NCI-H1417 treated with DMSO at 0.1 percent for 48 hours (cell line): Measurements from ENCODE around the gene B4GALT6.
A peak's percentile ranks its signal among the peaks of the same experiment; 100 is the strongest.
"Not testable (repeated sequence)": the region's sequence is repeated elsewhere in the genome, so short reads cannot be mapped to it uniquely, and the experiment has no call there.

ENCODE experiments used
- DNase-seq: peaks from one replicate; lab custom pipeline; 2025; lab: John Stamatoyannopoulos, UW

B4GALT6 gene, protein sequence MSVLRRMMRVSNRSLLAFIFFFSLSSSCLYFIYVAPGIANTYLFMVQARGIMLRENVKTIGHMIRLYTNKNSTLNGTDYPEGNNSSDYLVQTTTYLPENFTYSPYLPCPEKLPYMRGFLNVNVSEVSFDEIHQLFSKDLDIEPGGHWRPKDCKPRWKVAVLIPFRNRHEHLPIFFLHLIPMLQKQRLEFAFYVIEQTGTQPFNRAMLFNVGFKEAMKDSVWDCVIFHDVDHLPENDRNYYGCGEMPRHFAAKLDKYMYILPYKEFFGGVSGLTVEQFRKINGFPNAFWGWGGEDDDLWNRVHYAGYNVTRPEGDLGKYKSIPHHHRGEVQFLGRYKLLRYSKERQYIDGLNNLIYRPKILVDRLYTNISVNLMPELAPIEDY

DNA sequence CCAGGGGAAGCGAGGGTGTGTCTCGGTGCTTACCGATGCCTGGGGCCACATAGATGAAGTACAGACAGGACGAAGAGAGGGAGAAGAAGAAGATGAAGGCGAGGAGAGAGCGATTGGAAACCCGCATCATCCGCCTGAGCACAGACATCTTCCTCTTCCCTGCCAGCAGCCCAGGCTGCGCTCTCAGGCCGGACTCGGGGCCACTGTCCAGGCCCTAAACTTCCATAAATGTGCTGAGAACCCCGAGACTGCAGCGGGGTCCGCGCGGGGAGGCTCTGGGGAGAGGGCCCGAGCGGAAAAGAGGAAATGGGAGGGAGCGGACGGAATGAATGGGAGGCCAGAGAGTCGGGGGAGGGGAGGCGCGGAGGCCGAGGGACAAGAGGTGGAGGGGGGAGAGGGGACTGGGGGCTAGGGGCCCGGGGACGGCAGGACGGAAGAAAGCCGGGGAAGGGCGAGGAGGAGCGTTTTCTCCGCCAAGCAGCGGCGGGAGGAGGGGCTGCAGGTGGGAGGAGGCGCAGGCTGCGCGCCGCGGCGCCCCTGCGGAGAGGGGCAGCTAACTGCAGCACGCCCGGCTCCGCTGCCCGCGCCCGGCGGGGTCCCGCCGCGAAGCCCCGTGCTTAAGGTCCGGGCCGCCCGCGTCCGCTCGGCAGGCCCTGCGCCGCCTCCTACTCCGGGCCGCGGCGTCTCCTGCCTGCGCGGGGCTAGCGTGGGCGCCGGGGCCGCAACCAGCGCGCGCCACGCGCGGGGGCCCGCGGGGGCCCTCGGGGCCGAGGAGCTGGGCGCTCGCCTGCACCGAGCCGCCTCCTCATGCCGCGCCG is at the start of gene B4GALT6:
Gene B4GALT6 (minus strand): TSS at position 303 of the 818 bp plus-strand sequence. CDS start 155 bp downstream, at position 148.
- no peak for DNase-seq

DNA sequence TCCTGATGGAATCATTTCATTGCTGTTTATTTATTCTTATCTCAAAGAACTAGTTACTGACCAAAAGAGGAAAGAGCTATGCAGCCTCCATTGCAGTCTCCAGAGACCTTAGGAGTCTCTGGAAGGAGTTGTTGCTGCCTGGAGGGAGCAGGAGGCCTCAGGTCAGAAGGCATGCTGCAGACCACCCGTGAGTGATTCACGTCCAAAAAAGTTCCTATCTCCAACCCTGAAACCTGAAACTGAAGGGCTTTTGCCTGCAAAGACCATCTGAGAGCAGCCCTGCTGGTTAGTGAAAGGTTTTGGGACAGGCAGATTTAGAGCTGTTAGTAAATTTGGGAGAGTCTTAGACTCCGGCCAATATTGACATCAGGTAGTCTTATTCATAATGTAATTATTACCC is 47.2 kb upstream of the B4GALT6 start:
- DNase-seq = no peak

DNA sequence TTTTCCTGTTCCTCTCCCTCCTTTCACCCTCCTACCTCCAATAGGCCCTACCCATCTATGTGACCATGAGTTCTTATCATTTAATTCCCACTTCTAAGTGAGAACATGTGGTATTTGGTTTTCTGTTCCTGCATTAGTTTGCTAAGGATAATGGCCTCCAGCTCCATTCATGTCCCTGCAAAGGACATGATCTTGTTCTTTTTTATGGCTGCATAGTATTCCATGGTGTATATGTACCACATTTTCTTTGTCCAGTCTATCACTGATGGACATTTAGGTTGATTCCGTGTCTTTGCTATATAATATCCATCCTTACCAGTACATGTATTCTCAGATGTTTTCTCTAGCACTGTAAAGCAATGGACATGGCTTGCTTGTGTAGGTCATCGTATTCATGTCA is 44.8 kb upstream of the B4GALT6 start:
- DNase-seq = not testable (repeated sequence)

DNA sequence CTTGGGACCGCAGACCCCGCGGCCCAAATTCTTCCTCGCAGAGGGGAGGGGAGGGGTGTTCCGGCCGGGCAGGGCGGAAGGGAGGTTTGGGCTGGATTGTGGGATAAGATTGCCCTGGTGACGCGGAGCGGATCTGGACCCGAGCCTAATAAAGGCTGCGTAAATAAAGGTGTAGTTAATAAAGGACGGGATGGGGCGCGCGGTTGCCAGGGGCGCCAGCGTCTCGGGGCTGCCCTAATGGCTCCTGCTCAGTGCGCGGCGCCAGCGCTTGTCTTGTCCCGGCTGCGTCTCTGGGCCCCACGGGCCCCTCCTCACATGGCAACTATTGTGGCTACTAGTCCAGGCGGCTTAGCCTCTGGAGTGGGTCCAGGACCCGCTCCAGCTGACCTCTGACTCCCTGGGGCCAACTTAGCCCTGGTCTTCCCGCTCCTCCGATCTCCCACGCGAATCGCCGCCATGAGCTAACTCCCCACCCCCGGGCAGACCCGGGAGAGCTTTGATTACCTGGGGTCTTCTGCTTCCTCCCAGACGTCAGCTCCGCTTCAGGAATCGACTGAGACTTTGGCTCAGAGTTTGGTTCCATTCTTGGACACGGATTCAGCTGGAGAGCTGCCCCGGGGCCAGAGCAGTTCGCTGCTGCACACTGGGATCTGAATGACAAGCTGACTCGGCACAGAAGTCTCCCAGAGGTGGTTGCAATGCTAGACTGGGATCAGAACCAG is 39.8 kb upstream of the B4GALT6 start:
- no peak for DNase-seq

DNA sequence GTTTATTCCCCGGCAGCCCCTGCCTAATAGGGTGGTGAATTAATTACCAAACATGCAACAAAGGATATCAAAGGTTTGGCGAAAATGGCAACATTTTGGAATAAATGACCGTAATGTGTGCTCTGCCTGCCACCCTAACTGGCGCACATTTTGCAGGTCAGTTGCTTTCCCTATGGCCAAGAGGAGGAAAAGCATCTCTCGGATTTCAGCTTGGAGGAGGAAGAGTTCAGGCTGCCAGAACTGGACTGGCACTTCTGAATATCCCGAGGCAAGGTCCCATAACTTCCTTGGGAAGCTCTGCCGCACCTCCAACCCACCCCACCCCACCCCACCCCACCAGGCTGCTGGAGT is 39.2 kb upstream of the B4GALT6 start:
- no peak for DNase-seq

DNA sequence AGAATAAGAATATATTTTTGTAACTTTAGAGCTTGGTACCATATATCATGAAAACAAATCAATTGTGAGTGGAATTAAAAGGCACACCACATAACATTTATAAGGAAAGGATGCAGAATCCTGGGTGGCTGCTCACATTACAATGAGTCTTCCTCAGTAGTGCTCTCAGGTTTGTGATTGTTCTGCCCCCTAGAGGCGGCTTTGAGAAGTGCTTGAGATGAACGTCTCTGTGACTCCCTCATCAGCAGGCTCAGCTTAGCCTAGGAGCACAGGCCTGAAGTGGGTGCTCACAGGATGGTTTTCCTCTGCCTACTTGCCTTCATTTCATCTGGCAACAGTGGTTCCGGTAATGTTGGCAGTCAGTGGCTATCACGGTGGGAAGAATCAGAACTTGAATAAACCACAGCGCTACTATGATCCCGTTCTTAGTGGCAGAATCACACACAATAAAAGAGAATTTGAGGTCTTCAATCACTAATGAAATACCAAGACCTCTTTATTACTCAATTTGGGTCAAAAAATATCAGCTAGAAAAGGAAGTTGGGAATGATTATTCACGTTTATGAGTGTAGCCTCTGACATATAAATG is 38.1 kb upstream of the B4GALT6 start:
- peak; percentile 31 for DNase-seq

DNA sequence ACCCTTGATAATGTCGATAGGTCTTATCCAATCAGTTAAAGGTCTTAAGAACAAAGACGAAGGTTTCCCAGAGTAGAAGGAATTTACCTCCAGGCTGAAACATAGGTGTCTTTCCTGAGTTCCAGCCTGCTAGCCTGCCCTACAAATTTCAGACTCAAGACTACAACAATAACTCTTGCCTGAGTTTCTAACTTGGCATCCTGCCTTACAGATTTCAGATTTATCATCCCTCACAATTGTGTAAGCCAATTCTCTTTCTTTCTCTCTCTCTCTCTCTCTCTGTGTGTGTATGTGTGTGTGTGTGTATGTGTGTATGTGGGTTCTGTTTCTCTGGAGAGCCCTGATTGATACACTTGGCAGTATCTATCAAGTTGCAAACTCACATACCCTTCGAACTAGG is 37.2 kb upstream of the B4GALT6 start:
- DNase-seq = no peak

DNA sequence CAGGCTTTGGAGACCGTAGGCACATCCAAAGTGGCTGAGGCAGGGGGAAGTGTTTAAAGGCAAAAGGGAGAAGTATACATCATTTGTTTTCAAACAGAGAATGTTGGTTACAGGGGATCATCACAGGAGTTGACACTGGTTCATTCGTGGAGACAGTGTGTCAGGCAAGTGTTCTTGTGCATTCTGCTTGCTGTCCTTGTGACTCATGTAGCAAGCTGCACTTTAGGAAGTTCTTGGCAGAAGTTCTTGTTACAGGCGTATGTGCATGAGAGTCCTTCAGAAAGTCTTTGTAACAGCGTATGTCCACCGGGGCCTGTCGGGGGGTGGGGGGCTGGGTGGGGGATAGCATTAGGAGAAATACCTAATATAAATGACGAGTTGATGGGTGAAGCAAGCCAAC is 36.5 kb upstream of the B4GALT6 start:
- no peak for DNase-seq

DNA sequence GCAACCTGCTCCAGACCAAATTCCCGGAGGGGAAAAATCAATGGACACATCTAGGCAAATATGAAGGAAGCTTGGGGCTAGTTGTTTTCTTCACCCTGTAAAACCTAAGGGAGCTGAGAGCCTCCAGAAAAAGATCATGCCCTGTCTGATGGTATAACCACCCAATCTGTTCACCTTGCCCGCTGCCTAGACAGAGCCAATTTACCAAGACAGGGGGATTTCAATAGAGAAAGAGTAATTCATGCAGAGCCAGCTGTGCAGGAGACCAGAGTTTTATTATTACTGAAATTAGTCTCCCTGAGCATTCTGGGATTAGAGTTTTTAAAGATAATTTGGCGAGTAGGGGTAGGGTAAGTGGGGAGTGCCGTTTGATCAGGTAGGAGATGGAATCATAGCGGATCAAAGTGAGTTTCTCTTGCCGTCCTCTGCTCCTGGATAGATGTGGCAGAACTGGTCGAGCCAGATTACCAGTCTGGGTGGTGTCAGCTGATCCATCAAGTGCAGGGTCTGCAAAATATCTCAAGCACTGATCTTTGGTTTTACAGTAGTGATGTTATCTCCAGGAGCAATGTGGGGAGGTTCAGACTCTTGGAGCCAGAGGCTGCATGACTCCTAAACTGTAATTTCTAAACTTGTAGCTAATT is 35.1 kb upstream of the B4GALT6 start:
- DNase-seq = no peak

DNA sequence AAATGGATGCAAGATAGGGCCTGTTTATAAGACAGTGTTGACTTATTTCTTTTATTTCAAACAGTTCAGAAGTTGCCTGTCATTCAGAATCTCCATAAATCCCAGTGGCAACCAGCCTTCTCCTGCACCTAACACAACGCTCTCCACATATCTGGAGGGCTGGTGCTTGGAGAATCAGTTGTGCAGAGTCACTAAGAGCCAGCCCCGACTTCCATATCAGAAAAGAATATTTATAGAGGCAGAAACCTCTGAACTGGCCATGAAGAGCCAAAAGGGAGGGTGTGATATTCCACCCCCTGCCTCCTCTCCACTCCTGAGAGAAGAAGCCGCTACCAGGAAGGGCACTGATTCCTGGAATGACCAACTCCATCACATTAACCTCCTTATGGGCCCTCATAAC is 34.0 kb upstream of the B4GALT6 start:
- DNase-seq = no peak

DNA sequence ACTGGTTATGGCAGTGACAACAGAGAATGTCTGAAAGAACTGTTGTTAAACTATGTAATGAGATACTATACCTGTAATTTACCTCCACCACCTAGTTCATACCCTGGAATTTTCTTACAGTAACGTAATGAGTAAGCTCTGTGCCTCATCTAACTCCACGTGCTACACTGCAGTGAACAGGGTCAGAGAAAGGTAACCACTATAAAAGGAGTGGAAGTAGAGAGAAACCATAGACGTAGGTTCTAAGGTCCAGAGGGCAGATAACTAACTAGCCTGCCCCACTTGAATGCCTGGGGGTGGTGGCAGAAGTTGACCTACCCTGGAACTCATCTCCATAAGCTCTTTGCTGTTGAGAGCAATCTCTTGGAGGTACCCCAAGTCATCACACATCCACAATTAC is 32.0 kb upstream of the B4GALT6 start:
- DNase-seq = no peak

DNA sequence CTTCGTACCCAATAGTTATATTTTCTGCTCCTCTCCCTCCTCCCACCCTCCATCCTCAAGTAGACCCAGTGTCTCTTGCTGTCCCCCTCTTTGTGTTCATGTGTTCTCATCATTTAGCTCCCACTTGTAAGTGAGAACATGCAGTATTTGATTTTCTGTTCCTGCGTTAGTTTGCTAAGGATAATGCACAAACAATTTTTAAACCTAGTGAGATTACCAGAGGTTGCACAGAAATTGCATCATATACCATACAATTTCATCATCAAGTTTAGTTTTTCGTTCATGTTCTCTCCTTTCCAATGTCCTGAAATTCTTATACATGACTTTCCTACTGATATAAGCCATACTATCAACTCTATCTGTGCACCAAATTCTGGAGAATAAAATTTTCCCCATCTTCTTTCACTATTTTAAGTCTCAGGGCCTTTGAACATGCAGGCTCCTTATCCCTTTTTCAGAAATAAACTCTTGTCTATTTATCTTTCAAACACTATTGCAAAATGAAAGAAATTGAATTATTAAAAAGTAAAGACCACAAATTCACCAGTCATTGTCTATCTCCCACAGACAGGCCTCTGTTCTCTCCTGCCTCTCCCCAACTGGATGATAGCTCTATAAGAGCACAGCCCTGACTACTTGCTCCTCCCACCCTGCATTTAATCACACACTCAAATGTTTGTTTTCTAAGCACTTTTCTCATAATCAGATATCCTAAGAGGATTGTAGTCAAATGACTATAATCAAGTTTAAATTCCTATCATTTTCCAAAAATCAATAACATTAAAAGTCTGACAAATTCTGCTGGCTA is 27.2 kb upstream of the B4GALT6 start:
- DNase-seq = no peak

DNA sequence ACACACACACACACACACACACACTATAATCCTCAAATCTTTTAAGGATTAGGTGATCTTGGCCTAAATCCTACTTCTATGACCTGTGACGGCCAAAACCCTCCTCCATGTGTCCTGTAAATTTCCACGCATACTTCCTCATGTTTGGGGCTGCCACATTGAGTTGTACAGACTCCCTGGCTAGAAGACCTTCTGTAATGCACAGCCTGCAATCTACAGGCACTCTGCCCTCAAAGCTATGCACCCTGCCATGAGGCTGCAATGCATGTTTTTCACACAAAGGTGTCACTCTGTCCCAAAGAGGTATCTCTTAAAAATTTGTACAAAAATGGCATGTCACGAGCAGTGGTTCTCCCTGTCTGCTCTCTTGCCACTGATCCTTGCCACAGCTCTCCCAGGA is 26.4 kb upstream of the B4GALT6 start:
- no peak for DNase-seq

DNA sequence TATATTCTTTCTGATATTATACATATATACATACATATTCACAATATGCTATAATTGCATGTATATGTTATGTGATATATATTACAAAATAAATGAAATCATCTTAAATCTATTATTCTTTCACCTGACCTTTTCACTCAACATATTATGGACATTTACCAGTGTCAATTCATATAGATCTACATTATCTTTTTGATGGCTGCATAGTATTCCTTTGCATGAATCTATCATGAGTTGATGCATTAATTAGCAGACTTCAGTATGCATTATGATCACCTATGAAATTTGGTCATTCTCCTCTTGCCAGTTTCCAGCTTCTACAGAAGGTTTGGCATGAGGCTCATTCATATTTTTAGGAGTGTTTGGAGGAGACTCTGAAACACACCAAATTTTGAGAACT is 23.4 kb upstream of the B4GALT6 start:
- DNase-seq = no peak

DNA sequence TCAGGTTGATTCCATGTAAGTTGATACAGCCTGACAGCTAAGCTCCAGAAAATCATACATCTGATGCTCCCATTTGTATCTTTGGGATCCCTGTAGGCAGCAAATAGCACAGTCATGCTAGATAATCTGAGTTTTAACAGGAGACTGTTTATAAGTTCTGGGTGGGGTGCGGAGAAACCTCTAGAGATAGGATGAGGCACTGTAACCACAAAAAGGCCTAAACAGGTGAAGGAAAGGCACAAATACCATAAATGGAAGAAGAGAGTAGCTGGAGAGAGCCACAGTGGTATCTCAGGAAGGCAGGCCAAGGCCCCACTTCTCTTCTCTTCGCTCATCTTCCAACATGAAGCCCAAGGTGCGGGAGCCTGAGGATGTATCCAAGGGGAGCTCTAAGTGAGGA is 18.1 kb upstream of the B4GALT6 start:
- DNase-seq = no peak

DNA sequence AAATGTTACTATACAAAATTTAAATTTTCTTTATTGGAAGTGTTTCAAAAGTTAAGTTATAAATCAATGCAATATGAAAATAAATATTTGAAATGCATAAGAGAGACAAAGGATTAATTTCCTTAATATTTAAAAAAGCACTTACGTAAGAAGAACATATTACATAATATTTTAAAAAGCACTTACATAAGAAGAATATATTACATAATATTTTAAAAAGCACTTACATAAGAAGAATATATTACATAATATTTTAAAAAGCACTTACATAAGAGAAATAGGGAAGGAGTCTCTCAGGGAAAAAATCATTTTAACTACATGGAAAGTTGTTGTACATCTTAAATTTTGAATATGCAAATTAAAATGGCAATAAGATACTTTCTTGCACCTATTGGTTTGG is 17.4 kb upstream of the B4GALT6 start:
- no peak for DNase-seq

DNA sequence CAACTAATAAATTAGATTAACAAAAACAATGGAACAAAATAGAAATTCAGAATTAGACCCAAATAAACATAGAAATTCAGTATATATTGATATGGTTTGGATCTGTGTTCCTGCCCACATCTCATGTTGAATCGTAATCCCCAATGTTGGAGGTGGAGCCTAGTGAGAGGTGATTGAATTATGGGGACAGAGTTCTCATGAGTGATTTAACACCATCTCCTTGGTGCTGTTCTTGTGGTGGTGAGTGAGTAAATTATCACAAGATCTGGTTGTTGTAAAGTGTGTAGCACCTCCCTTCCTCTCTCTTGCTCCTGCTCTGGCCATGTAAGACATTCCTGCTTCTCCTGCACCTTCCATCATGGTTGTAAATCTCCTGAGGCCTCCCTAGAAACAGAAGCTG is 16.6 kb upstream of the B4GALT6 start:
- DNase-seq = no peak

DNA sequence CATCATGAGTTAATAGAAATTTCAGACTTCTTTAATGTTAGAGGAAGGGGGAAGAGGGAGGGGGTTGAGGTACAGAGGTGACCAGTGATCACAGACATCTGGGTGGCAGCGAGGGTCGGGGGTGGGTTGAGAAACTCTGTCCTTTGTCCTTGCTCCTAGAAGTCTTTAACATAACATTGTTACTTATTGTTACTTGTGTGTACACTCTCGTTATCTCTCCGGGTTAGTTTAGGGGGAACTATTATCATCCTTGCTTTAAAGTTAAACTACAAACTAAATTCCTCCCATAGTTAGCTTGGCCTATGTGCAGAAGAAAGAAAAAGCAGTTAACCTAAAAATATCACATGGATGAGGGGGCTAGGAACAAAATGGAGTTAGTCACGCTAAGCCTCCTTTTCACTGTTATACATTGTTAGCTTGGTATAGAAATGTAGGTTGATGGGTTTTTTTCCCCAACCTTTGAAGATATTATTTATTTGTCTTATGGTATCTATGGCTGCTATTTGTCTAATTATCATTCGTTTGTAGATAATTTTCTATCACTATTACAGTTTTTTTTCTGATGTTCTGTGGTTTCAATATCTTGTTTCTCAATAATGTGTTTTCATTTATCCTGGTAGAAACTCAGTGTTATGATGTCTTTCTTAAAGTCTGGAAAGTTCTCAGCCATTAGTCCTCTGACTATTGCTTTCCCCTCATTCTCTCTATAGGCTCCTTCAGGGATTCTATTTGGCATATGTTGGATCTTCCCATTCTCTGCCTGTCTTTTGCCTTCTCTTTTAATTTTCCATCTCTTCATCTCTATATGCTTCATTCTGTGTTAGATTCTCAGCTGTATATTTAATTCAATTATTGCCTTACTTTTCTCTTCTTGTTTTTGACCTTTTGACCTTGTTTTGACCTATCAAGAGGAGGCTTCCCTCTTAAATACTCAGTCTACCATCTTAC is 13.2 kb upstream of the B4GALT6 start:
- no peak for DNase-seq

DNA sequence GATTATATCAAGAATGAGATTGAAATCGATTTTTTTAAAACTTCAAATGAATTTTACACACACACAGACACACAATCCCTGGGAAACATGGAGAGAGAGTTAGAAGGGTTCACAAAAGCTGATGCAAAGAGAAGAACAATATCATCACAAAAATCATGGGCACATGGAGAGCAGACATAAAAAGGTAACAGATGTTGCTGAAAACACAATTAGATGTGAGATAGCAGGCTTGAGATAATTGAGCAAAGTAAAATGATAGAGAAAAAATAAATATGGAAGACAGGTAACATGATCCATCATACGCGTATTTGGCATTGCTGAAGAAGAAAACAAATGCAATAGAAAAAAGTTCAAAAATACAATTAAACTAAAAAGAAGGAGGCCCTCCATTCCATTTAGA is 11.6 kb upstream of the B4GALT6 start:
- no peak for DNase-seq

DNA sequence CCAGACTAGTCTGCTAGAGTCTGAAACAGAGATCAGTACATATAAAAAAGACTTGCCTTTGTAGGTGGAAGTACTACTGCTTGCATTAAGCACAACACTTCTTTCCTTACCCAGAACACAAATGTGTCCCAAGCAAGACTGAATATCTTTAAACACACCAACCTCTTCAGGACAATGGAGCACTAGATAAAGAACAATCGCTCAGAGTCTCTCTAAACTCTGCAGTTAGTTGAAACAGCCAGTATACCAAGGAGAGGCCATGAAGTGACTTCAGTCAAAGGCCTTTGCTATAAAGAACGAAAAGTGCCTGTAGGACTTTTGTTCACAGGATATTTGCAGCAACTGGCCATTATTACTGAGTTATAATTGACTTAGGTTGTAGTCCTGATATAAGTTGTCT is 9.9 kb upstream of the B4GALT6 start:
- DNase-seq = no peak
